Immature natural killer cell (primary cell): Measurements from ENCODE around the gene SLC6A19. TPM values are rescaled to one million over a fixed set of nuclear protein-coding genes. Genes with fewer than 3 reads are reported as not detected.
"Not testable (repeated sequence)": the region's sequence is repeated elsewhere in the genome, so short reads cannot be mapped to it uniquely, and the experiment has no call there.

ENCODE experiments used
- DNase-seq, 3 donors: peaks; one replicate each; pipeline ENCODE4 v3.0.0; 2022; ENCODE audit warnings: mixed read lengths in 1 of 3
- H3K27ac Mint-ChIP-seq, 6 donors: one replicate each; pipeline ENCODE4 v1.8.0; 2020; ENCODE audit warnings: mixed read lengths in 6 of 6, mild to moderate bottlenecking in 5 of 6, inconsistent platforms in 4 of 6, moderate library complexity in 3 of 6
- H3K27me3 Mint-ChIP-seq, 3 donors: one replicate each; pipeline ENCODE4 v1.8.0; 2020 to 2021; ENCODE audit warnings: low read depth in 3 of 3, mild to moderate bottlenecking in 3 of 3, mixed read lengths in 3 of 3, moderate library complexity in 3 of 3, inconsistent platforms in 1 of 3
- H3K36me3 Mint-ChIP-seq, 3 donors: one replicate each; pipeline ENCODE4 v1.8.0; 2020; ENCODE audit warnings: mixed read lengths in 3 of 3, inconsistent platforms in 2 of 3, mild to moderate bottlenecking in 2 of 3
- H3K4me1 Mint-ChIP-seq, 2 donors: one replicate each; pipeline ENCODE4 v1.8.0; 2020; ENCODE audit warnings: inconsistent platforms in 2 of 2, mild to moderate bottlenecking in 2 of 2, mixed read lengths in 2 of 2, moderate library complexity in 1 of 2
- H3K4me3 Mint-ChIP-seq, 5 donors: one replicate each; pipeline ENCODE4 v1.8.0; 2020; ENCODE audit warnings: mild to moderate bottlenecking in 5 of 5, mixed read lengths in 5 of 5, inconsistent platforms in 3 of 5, moderate library complexity in 3 of 5
- H3K9me3 Mint-ChIP-seq, 6 donors: one replicate each; pipeline ENCODE4 v1.8.0; 2020; ENCODE audit warnings: mild to moderate bottlenecking in 6 of 6, mixed read lengths in 6 of 6, inconsistent platforms in 4 of 6, moderate library complexity in 3 of 6
- polyA plus RNA-seq, 3 donors: library from polyadenylated mRNA; unstranded; fragments of 300-500 nt; fragmentation: Illumina TruSeq; gene quantifications; one replicate each; pipeline ENCODE4 v1.2.3, GENCODE V29; 2021

Gene SLC6A19
- not detected for polyA plus RNA-seq

DNA sequence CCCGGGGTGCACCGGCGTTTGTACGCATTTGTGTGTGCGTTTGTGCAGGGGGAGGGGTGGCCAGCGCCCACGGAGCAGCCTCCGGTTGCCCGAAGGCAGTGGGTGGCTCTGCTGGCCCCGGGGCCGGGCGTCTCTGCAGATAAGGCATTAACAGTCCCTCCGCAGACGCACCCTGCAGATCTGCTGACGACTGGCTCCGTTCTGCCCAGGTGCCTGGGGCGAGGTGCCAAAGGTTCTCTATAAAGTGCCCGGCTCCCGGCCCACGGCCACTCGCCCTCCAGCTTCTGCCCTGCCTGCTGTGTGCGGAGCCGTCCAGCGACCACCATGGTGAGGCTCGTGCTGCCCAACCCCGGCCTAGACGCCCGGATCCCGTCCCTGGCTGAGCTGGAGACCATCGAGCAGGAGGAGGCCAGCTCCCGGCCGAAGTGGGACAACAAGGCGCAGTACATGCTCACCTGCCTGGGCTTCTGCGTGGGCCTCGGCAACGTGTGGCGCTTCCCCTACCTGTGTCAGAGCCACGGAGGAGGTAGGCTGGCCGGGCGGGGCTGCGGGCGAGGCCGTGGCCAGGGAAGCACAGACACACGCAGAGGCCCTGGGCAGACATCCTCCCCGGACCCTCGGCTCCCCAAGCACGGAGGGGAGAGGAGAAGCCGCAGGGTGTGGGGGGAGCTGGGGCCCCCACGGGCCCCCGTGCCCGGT, at the start of gene SLC6A19:
Gene SLC6A19 (plus strand): TSS at position 269 of the 699 bp plus-strand sequence. CDS start 56 bp downstream, at position 325.
- no peak within 1 kb of the TSS for H3K4me3 Mint-ChIP-seq
- peaks cover 0 to 6% (median 4%) of the 10 kb centered on the region in 3 donors for H3K27me3 Mint-ChIP-seq
- DNase-seq: no peak
- no peak within 1 kb of the TSS for H3K27ac Mint-ChIP-seq
- H3K9me3 Mint-ChIP-seq: no peaks in the 10 kb centered on the region
- no peaks in the 10 kb centered on the region for H3K36me3 Mint-ChIP-seq
- H3K4me1 Mint-ChIP-seq: no peaks in the 10 kb centered on the region

- H3K4me3 Mint-ChIP-seq: peak overlapping the region; percentile 40 to 84 (median 77)
Observed at GRCh38 chr5:1152156-1152555, 49.2 kb upstream of the SLC6A19 start.

GRCh38 chr5:1152771-1153282, 48.6 kb upstream of the SLC6A19 start:
- Mint-ChIP-seq H3K4me3 (peak overlapping the region; percentile 40 to 84 (median 76)), H3K27me3 (peaks cover 11 to 15% (median 11%) of the 10 kb centered on the region in 3 donors), H3K4me1 (peaks cover 35 to 53% of the 10 kb centered on the region in 2 donors), H3K36me3 (no peaks in the 10 kb centered on the region), H3K9me3 (no peaks in the 10 kb centered on the region), H3K27ac (peak overlapping the region; percentile 65 to 92 (median 84))
- no peak for DNase-seq

More at GRCh38 chr5:1152156-1152555, 49.2 kb upstream of the SLC6A19 start:
- Mint-ChIP-seq H3K27me3 (peaks cover 8 to 13% (median 9%) of the 10 kb centered on the region in 3 donors), H3K36me3 (no peaks in the 10 kb centered on the region), H3K27ac (peak overlapping the region; percentile 65 to 92 (median 84)), H3K4me1 (peaks cover 30 to 46% of the 10 kb centered on the region in 2 donors), H3K9me3 (no peaks in the 10 kb centered on the region)
- peak; percentile 69 to 72 (median 72) for DNase-seq

GRCh38 chr5:1153428-1153827, 48.0 kb upstream of the SLC6A19 start:
- Mint-ChIP-seq H3K36me3 (no peaks in the 10 kb centered on the region), H3K9me3 (no peaks in the 10 kb centered on the region), H3K4me3 (peak overlapping the region; percentile 49 to 74 (median 65)), H3K4me1 (peaks cover 35 to 56% of the 10 kb centered on the region in 2 donors), H3K27me3 (peaks cover 11 to 19% (median 15%) of the 10 kb centered on the region in 3 donors), H3K27ac (peak overlapping the region in 5 of 6 donors; percentile 44 to 92 (median 80))
- DNase-seq: peak; percentile 54 to 56 (median 55)

DNA sequence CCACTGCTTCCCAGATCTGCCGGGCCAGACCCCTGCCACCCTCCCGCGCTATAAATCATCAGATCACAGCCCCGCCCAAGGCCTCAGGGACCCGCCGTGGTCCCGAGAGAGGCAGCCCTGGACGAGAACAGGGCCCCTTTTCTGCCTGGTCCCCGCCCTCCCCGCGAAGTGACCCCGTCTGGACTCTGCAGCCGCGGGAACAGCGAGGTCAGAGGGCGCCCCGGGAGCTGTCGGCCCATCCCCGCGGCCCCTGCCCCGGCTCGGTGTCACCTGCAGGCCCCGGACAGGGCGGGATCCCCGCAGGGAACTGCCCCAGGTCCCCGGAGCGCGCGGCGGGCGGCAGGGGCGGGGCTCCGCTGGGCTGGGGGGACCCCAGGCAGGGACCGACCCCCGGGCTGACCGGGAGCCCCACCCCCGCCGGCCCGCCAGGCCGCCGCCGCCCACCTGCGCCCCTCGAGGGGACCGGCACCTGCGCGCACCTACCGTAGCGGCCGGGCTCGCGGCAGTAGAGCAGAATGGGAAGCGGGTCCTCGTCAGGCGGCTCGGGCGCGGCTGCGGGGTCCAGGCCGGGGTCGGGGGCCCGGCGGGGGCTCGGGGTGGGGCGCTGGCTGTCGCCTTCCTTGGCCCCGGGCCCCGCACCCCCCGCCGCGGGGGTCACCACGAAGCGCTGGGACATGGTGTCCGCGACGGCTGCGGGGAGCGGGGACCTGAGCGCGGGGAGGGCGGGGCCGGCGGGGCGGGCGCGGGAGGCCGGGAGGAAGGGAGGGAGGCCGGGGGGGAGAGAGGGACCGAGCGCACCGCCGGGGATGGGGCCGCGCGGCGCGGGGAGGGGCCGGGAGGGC, 46.0 kb upstream of the SLC6A19 start:
- Mint-ChIP-seq H3K4me3 (peak overlapping the region; percentile 42 to 73 (median 48)), H3K4me1 (peaks cover 35 to 52% of the 10 kb centered on the region in 2 donors), H3K9me3 (no peaks in the 10 kb centered on the region), H3K36me3 (no peaks in the 10 kb centered on the region), H3K27ac (no peak overlapping the region), H3K27me3 (peaks cover 11 to 19% (median 17%) of the 10 kb centered on the region in 3 donors)
- DNase-seq: peak in 1 of 3 donors; percentile 26

GRCh38 chr5:1156033-1156753, 45.2 kb upstream of the SLC6A19 start:
- Mint-ChIP-seq H3K27me3 (peaks cover 10 to 21% (median 17%) of the 10 kb centered on the region in 3 donors), H3K36me3 (no peaks in the 10 kb centered on the region), H3K9me3 (no peaks in the 10 kb centered on the region), H3K27ac (no peak overlapping the region), H3K4me1 (peaks cover 33 to 44% of the 10 kb centered on the region in 2 donors), H3K4me3 (peak overlapping the region in 3 of 5 donors; percentile 33 to 48 (median 44))
- no peak for DNase-seq

GRCh38 chr5:1156754-1157460, 44.5 kb upstream of the SLC6A19 start:
- H3K4me1 Mint-ChIP-seq: peaks cover 29 to 40% of the 10 kb centered on the region in 2 donors
- no peak for DNase-seq
- H3K27me3 Mint-ChIP-seq: peaks cover 10 to 21% (median 17%) of the 10 kb centered on the region in 3 donors
- no peaks in the 10 kb centered on the region for H3K9me3 Mint-ChIP-seq
- H3K4me3 Mint-ChIP-seq: peak overlapping the region in 4 of 5 donors; percentile 33 to 69 (median 54)
- H3K27ac Mint-ChIP-seq: peak overlapping the region in 3 of 6 donors; percentile 25 to 57 (median 28)
- H3K36me3 Mint-ChIP-seq: no peaks in the 10 kb centered on the region

- H3K27me3 Mint-ChIP-seq: peaks cover 7 to 19% (median 17%) of the 10 kb centered on the region in 3 donors
- H3K36me3 Mint-ChIP-seq, H3K9me3 Mint-ChIP-seq, DNase-seq: not testable (repeated sequence)
- H3K4me1 Mint-ChIP-seq: peaks cover 22 to 34% of the 10 kb centered on the region in 2 donors
- peak overlapping the region in 5 of 6 donors; percentile 12 to 57 (median 39) for H3K27ac Mint-ChIP-seq
- H3K4me3 Mint-ChIP-seq: peak overlapping the region; percentile 36 to 61 (median 39)
Observed at GRCh38 chr5:1157461-1157986, 43.9 kb upstream of the SLC6A19 start.

DNA sequence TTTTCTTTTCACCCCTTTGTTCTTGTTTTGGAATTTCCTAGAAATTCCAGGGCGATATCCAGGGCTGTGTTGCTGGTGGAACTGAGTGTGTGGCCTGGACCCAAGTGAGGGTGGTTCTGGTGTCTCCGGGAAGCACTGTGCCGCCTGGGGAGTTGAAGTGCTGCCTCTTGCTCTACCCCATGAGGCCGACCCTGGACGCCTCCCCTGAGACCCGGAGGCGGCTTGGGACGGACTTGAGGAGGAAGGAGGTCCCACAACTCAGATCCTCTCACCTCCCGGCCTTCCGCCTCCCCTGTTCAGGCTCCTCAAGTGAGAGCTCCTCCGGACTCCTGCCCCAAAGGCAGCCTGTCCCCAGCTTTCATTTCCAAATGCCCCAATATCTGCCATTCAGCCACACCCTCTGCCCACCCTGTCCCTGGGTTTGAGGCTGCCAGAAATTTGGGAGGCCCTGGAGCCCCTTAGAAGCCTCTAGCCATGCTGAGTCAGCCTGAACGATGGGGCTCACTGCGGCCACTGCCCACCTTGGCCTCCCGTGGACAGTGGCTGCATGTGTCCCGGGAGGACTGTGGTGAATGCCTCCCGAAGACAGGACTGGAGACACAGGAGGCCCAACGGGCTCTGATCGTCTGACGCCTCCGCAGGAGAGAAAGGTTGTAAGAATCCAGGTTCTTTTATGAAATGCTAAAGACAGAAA, 42.6 kb upstream of the SLC6A19 start:
- no peak overlapping the region for H3K27ac Mint-ChIP-seq
- DNase-seq: no peak
- H3K4me3 Mint-ChIP-seq: no peak overlapping the region
- peaks cover 15 to 21% of the 10 kb centered on the region in 2 donors for H3K4me1 Mint-ChIP-seq
- no peaks in the 10 kb centered on the region for H3K36me3 Mint-ChIP-seq
- no peaks in the 10 kb centered on the region for H3K9me3 Mint-ChIP-seq
- peaks cover 5 to 19% (median 15%) of the 10 kb centered on the region in 3 donors for H3K27me3 Mint-ChIP-seq

DNA sequence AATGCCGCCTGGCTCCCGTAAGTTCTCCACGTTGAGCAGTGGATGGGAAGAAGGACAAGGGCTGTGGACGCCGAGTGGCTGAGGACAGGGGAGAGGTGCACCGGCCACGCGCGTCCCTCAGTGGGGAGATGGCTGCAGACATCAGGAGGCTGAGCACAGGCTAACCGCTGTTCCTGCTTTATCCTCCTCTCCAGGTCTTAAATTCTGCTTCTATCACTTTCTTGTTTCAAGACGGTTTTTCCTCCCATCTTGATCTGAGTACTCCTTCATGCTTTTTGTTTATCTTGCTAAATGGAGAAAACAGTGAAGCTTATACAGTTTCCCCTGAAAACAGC, 42.1 kb upstream of the SLC6A19 start:
- DNase-seq: no peak
- H3K27me3 Mint-ChIP-seq: peaks cover 3 to 17% (median 11%) of the 10 kb centered on the region in 3 donors
- no peaks in the 10 kb centered on the region for H3K36me3 Mint-ChIP-seq
- no peak overlapping the region for H3K27ac Mint-ChIP-seq
- peaks cover 10 to 16% of the 10 kb centered on the region in 2 donors for H3K4me1 Mint-ChIP-seq
- H3K4me3 Mint-ChIP-seq: no peak overlapping the region
- H3K9me3 Mint-ChIP-seq: no peaks in the 10 kb centered on the region

GRCh38 chr5:1159774-1160406, 41.5 kb upstream of the SLC6A19 start:
- no peaks in the 10 kb centered on the region for H3K9me3 Mint-ChIP-seq
- peak overlapping the region in 1 of 6 donors; percentile 60 for H3K27ac Mint-ChIP-seq
- H3K27me3 Mint-ChIP-seq: peaks cover 3 to 16% (median 10%) of the 10 kb centered on the region in 3 donors
- peaks cover 7 to 13% of the 10 kb centered on the region in 2 donors for H3K4me1 Mint-ChIP-seq
- no peak overlapping the region for H3K4me3 Mint-ChIP-seq
- no peaks in the 10 kb centered on the region for H3K36me3 Mint-ChIP-seq
- DNase-seq: no peak
